Coronary artery (tissue), 2 donors: ENCODE data around the gene FRMD4A.
A peak's percentile ranks its signal among the peaks of the same experiment; 100 is the strongest.

Experiments used
- DNase-seq: peaks from one replicate; pipeline ENCODE4 v3.0.0-alpha.2; 2017; ENCODE audit warnings: low spot score
- H3K27ac ChIP-seq, 2 donors: fragments of 200-600 bp; sonication (generic); one replicate each; pipeline ENCODE4 v1.5.1; 2016 to 2019
- H3K4me3 ChIP-seq: fragments of 200-600 bp; sonication (generic); 2 replicates; pipeline ENCODE4 v1.5.1; 2016; ENCODE audit warnings: mild to moderate bottlenecking, moderate library complexity
- CTCF ChIP-seq: fragments of 200-600 bp; sonication (generic); IDR thresholded peaks from one replicate; pipeline ENCODE4 v1.5.1; 2019; ENCODE audit warnings: antibody characterized with exemption

Gene FRMD4A

GRCh38 chr10:13644866-13645265 is 685.9 kb downstream of the FRMD4A start:
- Histone ChIP-seq H3K27ac (no peak overlapping the region), H3K4me3 (no peak overlapping the region)
- no peak for TF ChIP-seq CTCF
- DNase-seq = no peak

- no peak for TF ChIP-seq CTCF
- no peak for DNase-seq
- H3K4me3 ChIP-seq = no peak overlapping the region
- H3K27ac ChIP-seq = no peak overlapping the region
These were observed 687.7 kb downstream of the FRMD4A start for GRCh38 chr10:13643016-13643415.

- no peak overlapping the region for H3K4me3 ChIP-seq
- TF ChIP-seq CTCF = no peak
- H3K27ac ChIP-seq = no peak overlapping the region
- DNase-seq = no peak
These were observed 688.4 kb downstream of the FRMD4A start for GRCh38 chr10:13642293-13642692.

- no peak for DNase-seq
- TF ChIP-seq CTCF = no peak
- H3K4me3 ChIP-seq = no peak overlapping the region
- H3K27ac ChIP-seq = no peak overlapping the region
These were observed 692.8 kb downstream of the FRMD4A start for GRCh38 chr10:13637894-13638293.

- H3K27ac ChIP-seq = no peak overlapping the region
- no peak overlapping the region for H3K4me3 ChIP-seq
- no peak for DNase-seq
- no peak for TF ChIP-seq CTCF
These were observed 693.3 kb downstream of the FRMD4A start for GRCh38 chr10:13637303-13637856.

GRCh38 chr10:13636776-13637175 is 693.9 kb downstream of the FRMD4A start:
- H3K27ac ChIP-seq = no peak overlapping the region
- H3K4me3 ChIP-seq = no peak overlapping the region
- TF ChIP-seq CTCF = no peak
- DNase-seq = no peak

GRCh38 chr10:13634207-13634606 is 696.5 kb downstream of the FRMD4A start:
- H3K27ac ChIP-seq = peak overlapping the region; percentile 71 to 91
- H3K4me3 ChIP-seq = no peak overlapping the region
- no peak for TF ChIP-seq CTCF
- no peak for DNase-seq
